Muscle of leg (tissue), 11 donors: Measurements from ENCODE around the gene PFDN5. TPM values are rescaled to one million over a fixed set of nuclear protein-coding genes. Genes with fewer than 3 reads are reported as not detected.
A peak's percentile ranks its signal among the peaks of the same experiment; 100 is the strongest.

Experiments
- DNase-seq: peaks from one replicate; pipeline ENCODE4 v3.0.0; 2013
- H3K27ac ChIP-seq: one replicate; pipeline ENCODE4 v1.5.1; 2013; ENCODE audit warnings: mild to moderate bottlenecking, low read length, control low read depth
- H3K27me3 ChIP-seq: one replicate; pipeline ENCODE4 v1.6.1; 2013; ENCODE audit warnings: low read length; ENCODE audit not compliant: control insufficient read depth, insufficient read depth
- H3K36me3 ChIP-seq: one replicate; pipeline ENCODE4 v1.6.1; 2013; ENCODE audit warnings: low read length; ENCODE audit not compliant: control insufficient read depth, insufficient read depth
- H3K4me1 ChIP-seq: one replicate; pipeline ENCODE4 v1.6.1; 2013; ENCODE audit warnings: low read length; ENCODE audit not compliant: control insufficient read depth, insufficient read depth
- H3K4me3 ChIP-seq: one replicate; pipeline ENCODE4 v1.5.1; 2013; ENCODE audit warnings: low read length, control low read depth
- H3K9me3 ChIP-seq: replicated peaks from 2 replicates; pipeline ENCODE4 v1.6.1; 2013; ENCODE audit warnings: low read depth, low read length; ENCODE audit not compliant: control insufficient read depth
- WGBS: methylation state at CpG from one replicate; pipeline ENCODE4 v1.1.5; 2013; ENCODE audit warnings: missing lambda C conversion rate; ENCODE audit not compliant: insufficient coverage; 5-methylcytosine and 5-hydroxymethylcytosine counted together
- polyA plus RNA-seq, 8 donors: library from polyadenylated mRNA; unstranded; fragments of 120-200 nt; gene quantifications; one replicate each; pipeline versions ENCODE4 v1.2.1 to v1.2.3, GENCODE V29; 2013; ENCODE audit warnings: inconsistent platforms in 1 of 8, low replicate concordance in 1 of 8; ENCODE audit not compliant: insufficient read length in 8 of 8, insufficient read depth in 1 of 8
- total RNA-seq: library from RNA; stranded (reverse); fragments of 120-200 nt; gene quantifications from one replicate; pipeline ENCODE4 v1.2.4, GENCODE V29; 2013

PFDN5 gene
- total and polyA plus RNA-seq, 9 donors: 451 to 875 (median 540) TPM

DNA sequence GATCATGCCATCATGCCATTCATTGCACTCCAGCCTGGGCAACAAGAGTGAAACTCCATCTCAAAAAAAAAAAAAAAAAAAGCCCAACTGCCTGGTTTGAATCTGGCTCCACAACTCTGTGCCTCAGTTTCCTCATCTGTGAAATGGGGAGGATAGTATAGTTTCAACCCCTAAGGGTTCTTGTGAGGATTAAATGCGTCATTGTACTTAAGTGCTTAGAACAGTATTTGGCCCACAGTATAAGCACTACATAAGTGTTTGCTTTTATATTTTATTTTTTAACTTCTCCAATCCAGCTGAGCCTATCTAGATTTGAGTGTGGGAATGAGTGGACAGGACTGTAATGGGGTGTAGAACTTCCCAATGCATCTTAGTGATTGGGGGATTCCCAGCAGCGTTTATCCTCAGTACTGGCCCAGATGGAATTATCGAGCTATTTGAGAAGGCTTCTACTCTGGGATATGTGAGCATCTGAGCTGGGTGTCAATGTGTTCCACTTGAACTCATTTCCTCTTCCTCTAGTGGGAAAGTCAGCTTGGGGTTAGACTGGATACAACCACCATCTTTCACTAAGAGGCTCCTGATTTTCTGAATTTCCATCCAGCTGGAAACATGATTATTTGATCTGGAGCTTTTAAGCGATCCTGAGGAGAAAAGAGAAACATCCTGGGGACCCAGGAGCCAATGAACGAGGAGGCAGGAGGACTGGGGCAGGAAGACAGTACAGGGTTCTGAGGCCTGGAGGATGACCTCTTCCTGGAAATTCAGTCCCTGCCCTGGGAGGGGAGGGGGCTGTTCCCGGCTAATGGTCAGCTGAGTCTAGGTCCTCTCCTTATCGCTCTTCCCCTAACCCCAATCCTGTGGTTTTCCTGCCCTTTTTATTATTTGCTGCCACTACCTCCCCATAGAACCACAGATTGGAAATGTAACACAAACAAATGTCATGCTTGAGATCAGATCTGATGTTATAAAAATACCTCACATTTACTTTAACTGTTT, 36.5 kb upstream of the PFDN5 start:
- Histone ChIP-seq H3K27ac (peak overlapping the region; percentile 47), H3K4me3 (no peak overlapping the region), H3K36me3 (peaks cover 14% of the 10 kb centered on the region), H3K27me3 (no peaks in the 10 kb centered on the region), H3K9me3 (no peaks in the 10 kb centered on the region), H3K4me1 (no peaks in the 10 kb centered on the region)
- WGBS: 14% methylated on average over 3 of the region's 7 CpGs
- no peak for DNase-seq

- WGBS: 80% methylated on average over 5 of the region's 6 CpGs
These were observed 35.5 kb upstream of the PFDN5 start for GRCh38 chr12:53259891-53260290.

DNA sequence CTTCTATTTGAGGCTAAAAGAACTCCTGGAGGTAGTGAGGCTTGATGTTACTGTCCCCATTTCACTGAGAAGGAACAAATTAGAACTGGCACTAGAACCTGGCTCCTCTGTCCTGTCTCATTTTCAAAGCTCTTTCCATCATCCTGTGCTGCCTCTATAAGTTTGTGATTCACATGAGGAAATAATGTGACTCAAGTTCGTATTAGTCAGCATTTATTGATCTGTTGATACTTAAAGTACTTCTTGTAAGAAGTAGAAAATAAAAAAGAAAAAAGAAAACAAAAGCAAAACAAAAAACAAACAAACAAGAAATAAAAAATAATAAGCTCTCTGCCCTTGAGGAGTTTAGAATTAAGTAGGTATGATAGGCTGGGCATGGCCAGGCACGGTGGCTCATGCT, 29.6 kb upstream of the PFDN5 start:
- Histone ChIP-seq H3K4me3 (no peak overlapping the region), H3K27ac (no peak overlapping the region), H3K4me1 (peaks cover 17% of the 10 kb centered on the region), H3K36me3 (peaks cover 14% of the 10 kb centered on the region), H3K9me3 (no peaks in the 10 kb centered on the region), H3K27me3 (no peaks in the 10 kb centered on the region)
- WGBS: no CpG with 5 or more reads among the region's 2 CpGs
- DNase-seq: no peak

More at GRCh38 chr12:53259891-53260290, 35.5 kb upstream of the PFDN5 start:
- Histone ChIP-seq H3K4me3 (no peak overlapping the region), H3K27me3 (no peaks in the 10 kb centered on the region), H3K36me3 (peaks cover 7% of the 10 kb centered on the region), H3K9me3 (no peaks in the 10 kb centered on the region), H3K27ac (no peak overlapping the region), H3K4me1 (no peaks in the 10 kb centered on the region)
- DNase-seq: no peak

GRCh38 chr12:53267306-53267998, 27.9 kb upstream of the PFDN5 start:
- Histone ChIP-seq H3K4me1 (peaks cover 17% of the 10 kb centered on the region), H3K27ac (peak overlapping the region; percentile 47), H3K9me3 (no peaks in the 10 kb centered on the region), H3K27me3 (no peaks in the 10 kb centered on the region), H3K4me3 (peak overlapping the region; percentile 79), H3K36me3 (peaks cover 15% of the 10 kb centered on the region)
- DNase-seq: no peak
- WGBS: 33% methylated on average over 5 of the region's 18 CpGs

GRCh38 chr12:53267999-53268629, 27.2 kb upstream of the PFDN5 start, which contains the start of gene ESPL1:
Gene ESPL1, plus strand, starts transcription at chr12:53268299. Its CDS starts 468 bp downstream, at chr12:53268767.
- H3K9me3 ChIP-seq: no peaks in the 10 kb centered on the region
- peak within 1 kb of the TSS; percentile 79 for H3K4me3 ChIP-seq
- H3K4me1 ChIP-seq: peaks cover 17% of the 10 kb centered on the region
- peak; percentile 87 for DNase-seq
- H3K36me3 ChIP-seq: peaks cover 17% of the 10 kb centered on the region
- no peaks in the 10 kb centered on the region for H3K27me3 ChIP-seq
- H3K27ac ChIP-seq: peak within 1 kb of the TSS; percentile 47
- WGBS: under 1% methylated on average over 54 of the region's 58 CpGs

DNA sequence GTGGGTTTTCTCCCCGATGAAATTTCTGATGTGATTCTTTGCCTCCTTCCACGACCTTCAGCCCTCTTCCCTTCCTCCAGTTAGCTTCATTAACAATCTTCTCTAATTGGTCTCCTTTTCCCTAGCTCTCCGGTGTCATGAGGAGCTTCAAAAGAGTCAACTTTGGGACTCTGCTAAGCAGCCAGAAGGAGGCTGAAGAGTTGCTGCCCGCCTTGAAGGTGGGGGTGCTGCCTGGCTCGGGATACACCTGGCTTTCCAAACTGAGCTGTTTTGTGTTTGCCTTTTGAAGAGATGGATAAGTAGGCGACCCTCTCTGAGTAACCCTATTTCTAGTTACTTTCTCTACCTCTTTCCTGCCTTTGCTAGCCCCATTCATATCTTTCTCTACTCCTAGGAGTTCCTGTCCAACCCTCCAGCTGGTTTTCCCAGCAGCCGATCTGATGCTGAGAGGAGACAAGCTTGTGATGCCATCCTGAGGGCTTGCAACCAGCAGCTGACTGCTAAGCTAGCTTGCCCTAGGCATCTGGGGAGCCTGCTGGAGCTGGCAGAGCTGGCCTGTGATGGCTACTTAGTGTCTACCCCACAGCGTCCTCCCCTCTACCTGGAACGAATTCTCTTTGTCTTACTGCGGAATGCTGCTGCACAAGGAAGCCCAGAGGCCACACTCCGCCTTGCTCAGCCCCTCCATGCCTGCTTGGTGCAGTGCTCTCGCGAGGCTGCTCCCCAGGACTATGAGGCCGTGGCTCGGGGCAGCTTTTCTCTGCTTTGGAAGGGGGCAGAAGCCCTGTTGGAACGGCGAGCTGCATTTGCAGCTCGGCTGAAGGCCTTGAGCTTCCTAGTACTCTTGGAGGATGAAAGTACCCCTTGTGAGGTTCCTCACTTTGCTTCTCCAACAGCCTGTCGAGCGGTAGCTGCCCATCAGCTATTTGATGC, 26.4 kb upstream of the PFDN5 start:
- peaks cover 17% of the 10 kb centered on the region for H3K4me1 ChIP-seq
- H3K4me3 ChIP-seq: peak overlapping the region; percentile 79
- DNase-seq: no peak
- H3K27ac ChIP-seq: no peak overlapping the region
- no peaks in the 10 kb centered on the region for H3K27me3 ChIP-seq
- H3K9me3 ChIP-seq: no peaks in the 10 kb centered on the region
- WGBS: 55% methylated on average over 15 of the region's 20 CpGs
- H3K36me3 ChIP-seq: peaks cover 17% of the 10 kb centered on the region

DNA sequence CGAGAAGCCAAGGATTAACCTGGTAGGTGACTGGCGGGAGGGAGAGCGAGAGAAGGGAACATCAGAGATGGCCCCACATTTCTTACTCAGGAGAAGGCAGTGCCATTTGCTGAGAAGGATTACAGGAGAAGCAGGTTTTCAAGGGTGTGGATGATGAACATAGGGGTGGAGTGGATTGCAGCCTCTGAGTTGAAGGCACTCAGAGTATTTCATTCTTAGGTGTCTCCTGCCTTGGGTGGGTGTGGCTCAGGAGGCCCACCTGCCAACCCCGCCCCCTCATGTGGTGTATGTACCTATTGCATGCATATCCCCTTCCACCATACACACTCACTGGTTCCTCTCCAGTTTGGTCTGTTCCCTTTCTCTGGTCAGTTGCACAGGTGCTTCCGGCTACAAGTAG, 20.9 kb upstream of the PFDN5 start:
- DNase-seq: no peak
- no peak overlapping the region for H3K27ac ChIP-seq
- H3K4me3 ChIP-seq: no peak overlapping the region
- no peaks in the 10 kb centered on the region for H3K9me3 ChIP-seq
- no peaks in the 10 kb centered on the region for H3K27me3 ChIP-seq
- peaks cover 47% of the 10 kb centered on the region for H3K36me3 ChIP-seq
- H3K4me1 ChIP-seq: peaks cover 7% of the 10 kb centered on the region
- 94% methylated on average over 4 of the region's 5 CpGs for WGBS

GRCh38 chr12:53276511-53276910, 18.8 kb upstream of the PFDN5 start:
- WGBS: 96% methylated on average over 10 of the region's 11 CpGs
- no peaks in the 10 kb centered on the region for H3K4me1 ChIP-seq
- no peaks in the 10 kb centered on the region for H3K27me3 ChIP-seq
- no peak overlapping the region for H3K27ac ChIP-seq
- no peak overlapping the region for H3K4me3 ChIP-seq
- peaks cover 45% of the 10 kb centered on the region for H3K36me3 ChIP-seq
- no peak for DNase-seq
- no peaks in the 10 kb centered on the region for H3K9me3 ChIP-seq

DNA sequence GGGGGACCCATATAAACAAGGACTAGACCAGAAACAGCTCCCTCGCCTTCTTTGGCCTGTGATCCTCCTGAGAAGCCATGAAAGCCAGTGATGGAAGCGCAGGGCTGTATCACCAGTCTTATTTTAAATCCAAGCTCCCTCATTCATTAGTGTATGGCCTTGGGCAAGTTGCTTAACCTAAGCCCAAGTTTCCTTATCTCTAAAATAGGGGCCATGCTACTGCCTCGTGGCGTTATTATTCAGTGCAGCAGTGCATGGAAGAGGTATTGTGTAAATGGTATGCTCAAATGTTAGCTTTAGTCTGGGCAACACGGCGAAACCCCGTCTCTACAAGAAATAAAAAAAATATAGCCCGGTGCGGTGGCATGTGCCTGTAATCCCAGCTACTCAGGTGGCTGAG, 17.4 kb upstream of the PFDN5 start:
- WGBS: 94% methylated on average over 2 of the region's 9 CpGs

More for the DNA sequence above, 17.4 kb upstream of the PFDN5 start:
- no peaks in the 10 kb centered on the region for H3K27me3 ChIP-seq
- H3K4me1 ChIP-seq: no peaks in the 10 kb centered on the region
- no peak overlapping the region for H3K4me3 ChIP-seq
- peaks cover 52% of the 10 kb centered on the region for H3K36me3 ChIP-seq
- H3K27ac ChIP-seq: no peak overlapping the region
- DNase-seq: no peak
- H3K9me3 ChIP-seq: no peaks in the 10 kb centered on the region
